ENCODE data around the gene SULF2.

- TF ChIP-seq ZNF281 (CRISPR knock-in tag; IDR thresholded peaks at IDR 0.05; ENCODE audit: borderline replicate concordance) (no peak), SMC3 (IDR thresholded peaks at IDR 0.05; ENCODE audit: low read length) (no peak), E2F5 (CRISPR knock-in tag; conservative IDR thresholded peaks at IDR 0.05) (no peak)
These were observed 139.6 kb downstream of the SULF2 start for GRCh38 chr20:47645632-47646031.

Data from HepG2 (cell line).